ENCODE results near the gene SORL1-AS1.

SORL1-AS1 gene

GRCh38 chr11:121451986-121452608, 670 bp downstream of the SORL1-AS1 start, which contains the start of gene SORL1:
TSS of gene SORL1 (plus strand) at chr11:121452314. CDS start at chr11:121452332, 18 bp downstream.
- Mint-ChIP-seq H3K4me3 (peak within 1 kb of the TSS; percentile 95), H3K36me3 (no peaks in the 10 kb centered on the region), H3K27me3 (no peaks in the 10 kb centered on the region), H3K27ac (peak within 1 kb of the TSS; percentile 85 to 92), H3K9me3 (no peaks in the 10 kb centered on the region), H3K4me1 (ENCODE audit: low read depth in 2 of 2) (peaks cover 79 to 82% of the 10 kb centered on the region in 2 donors)
- DNase-seq (ENCODE audit: low spot score), result peak; percentile 75
- peak; percentile 81 to 90 for ATAC-seq

- Mint-ChIP-seq H3K4me1 (ENCODE audit: low read depth in 2 of 2) (peaks cover 75 to 76% of the 10 kb centered on the region in 2 donors), H3K27ac (peak overlapping the region; percentile 84 to 88), H3K27me3 (no peaks in the 10 kb centered on the region), H3K36me3 (no peaks in the 10 kb centered on the region), H3K4me3 (peak overlapping the region; percentile 84), H3K9me3 (no peaks in the 10 kb centered on the region)
- no peak for DNase-seq (ENCODE audit: low spot score)
- ATAC-seq, result peak; percentile 0 to 11
Observed at GRCh38 chr11:121451178-121451985, 1.4 kb downstream of the SORL1-AS1 start.

GRCh38 chr11:121450401-121450800, 2.4 kb downstream of the SORL1-AS1 start:
- Mint-ChIP-seq H3K4me1 (ENCODE audit: low read depth in 2 of 2) (peaks cover 67 to 70% of the 10 kb centered on the region in 2 donors), H3K36me3 (no peaks in the 10 kb centered on the region), H3K27me3 (no peaks in the 10 kb centered on the region), H3K9me3 (no peaks in the 10 kb centered on the region), H3K27ac (peak overlapping the region; percentile 84 to 88), H3K4me3 (peak overlapping the region; percentile 84)
- DNase-seq (ENCODE audit: low spot score) (no peak), ATAC-seq (no peak)

- peak overlapping the region; percentile 18 for H3K4me3 Mint-ChIP-seq
- DNase-seq (ENCODE audit: low spot score), result no peak
- H3K27me3 Mint-ChIP-seq, result no peaks in the 10 kb centered on the region
- H3K4me1 Mint-ChIP-seq (ENCODE audit: low read depth in 2 of 2), result peaks cover 60 to 63% of the 10 kb centered on the region in 2 donors
- H3K9me3 Mint-ChIP-seq, result no peaks in the 10 kb centered on the region
- peak overlapping the region; percentile 84 to 88 for H3K27ac Mint-ChIP-seq
- ATAC-seq, result no peak
- no peaks in the 10 kb centered on the region for H3K36me3 Mint-ChIP-seq
Observed at GRCh38 chr11:121449626-121450025, 3.1 kb downstream of the SORL1-AS1 start.

GRCh38 chr11:121449123-121449522, 3.6 kb downstream of the SORL1-AS1 start:
- Mint-ChIP-seq H3K4me3 (peak overlapping the region; percentile 48), H3K27me3 (no peaks in the 10 kb centered on the region), H3K9me3 (no peaks in the 10 kb centered on the region), H3K27ac (peak overlapping the region; percentile 84 to 88), H3K4me1 (ENCODE audit: low read depth in 2 of 2) (peaks cover 55 to 58% of the 10 kb centered on the region in 2 donors), H3K36me3 (no peaks in the 10 kb centered on the region)
- DNase-seq (ENCODE audit: low spot score) (no peak), ATAC-seq (no peak)

GRCh38 chr11:121448431-121448941, 4.3 kb downstream of the SORL1-AS1 start:
- no peaks in the 10 kb centered on the region for H3K36me3 Mint-ChIP-seq
- no peak for ATAC-seq
- peak overlapping the region; percentile 48 for H3K4me3 Mint-ChIP-seq

GRCh38 chr11:121448011-121448410, 4.8 kb downstream of the SORL1-AS1 start:
- H3K27me3 Mint-ChIP-seq, result no peaks in the 10 kb centered on the region
- no peak for DNase-seq (ENCODE audit: low spot score)
- H3K27ac Mint-ChIP-seq, result peak overlapping the region; percentile 84 to 88
- H3K4me1 Mint-ChIP-seq (ENCODE audit: low read depth in 2 of 2), result peaks cover 46 to 47% of the 10 kb centered on the region in 2 donors
- no peaks in the 10 kb centered on the region for H3K9me3 Mint-ChIP-seq
- peak overlapping the region; percentile 48 for H3K4me3 Mint-ChIP-seq
- H3K36me3 Mint-ChIP-seq, result no peaks in the 10 kb centered on the region
- no peak for ATAC-seq

More at GRCh38 chr11:121448431-121448941, 4.3 kb downstream of the SORL1-AS1 start:
- H3K27me3 Mint-ChIP-seq, result no peaks in the 10 kb centered on the region
- no peaks in the 10 kb centered on the region for H3K9me3 Mint-ChIP-seq
- DNase-seq (ENCODE audit: low spot score), result no peak
- peak overlapping the region; percentile 84 to 88 for H3K27ac Mint-ChIP-seq
- H3K4me1 Mint-ChIP-seq (ENCODE audit: low read depth in 2 of 2), result peaks cover 50 to 51% of the 10 kb centered on the region in 2 donors

GRCh38 chr11:121446752-121447156, 6.0 kb downstream of the SORL1-AS1 start:
- no peaks in the 10 kb centered on the region for H3K9me3 Mint-ChIP-seq
- H3K4me1 Mint-ChIP-seq (ENCODE audit: low read depth in 2 of 2), result peaks cover 40% of the 10 kb centered on the region in 2 donors
- no peak for DNase-seq (ENCODE audit: low spot score)
- H3K27me3 Mint-ChIP-seq, result no peaks in the 10 kb centered on the region
- no peak overlapping the region for H3K4me3 Mint-ChIP-seq
- ATAC-seq, result no peak
- peak overlapping the region in 1 of 2 donors; percentile 6 for H3K27ac Mint-ChIP-seq
- no peaks in the 10 kb centered on the region for H3K36me3 Mint-ChIP-seq

- ATAC-seq (no peak), DNase-seq (ENCODE audit: low spot score) (no peak)
- Mint-ChIP-seq H3K27ac (peak overlapping the region in 1 of 2 donors; percentile 6), H3K27me3 (no peaks in the 10 kb centered on the region), H3K4me3 (no peak overlapping the region), H3K9me3 (no peaks in the 10 kb centered on the region), H3K36me3 (no peaks in the 10 kb centered on the region), H3K4me1 (ENCODE audit: low read depth in 2 of 2) (peaks cover 27 to 28% of the 10 kb centered on the region in 2 donors)
Observed at GRCh38 chr11:121445071-121445768, 7.5 kb downstream of the SORL1-AS1 start.

- Mint-ChIP-seq H3K27me3 (no peaks in the 10 kb centered on the region), H3K27ac (no peak overlapping the region), H3K4me1 (ENCODE audit: low read depth in 2 of 2) (peaks cover 20 to 21% of the 10 kb centered on the region in 2 donors), H3K4me3 (no peak overlapping the region), H3K9me3 (no peaks in the 10 kb centered on the region), H3K36me3 (no peaks in the 10 kb centered on the region)
- DNase-seq (ENCODE audit: low spot score), result no peak
- no peak for ATAC-seq
Observed at GRCh38 chr11:121444526-121444925, 8.2 kb downstream of the SORL1-AS1 start.

- no peaks in the 10 kb centered on the region for H3K27me3 Mint-ChIP-seq
- H3K4me1 Mint-ChIP-seq (ENCODE audit: low read depth in 2 of 2), result peaks cover 13 to 16% of the 10 kb centered on the region in 2 donors
- no peaks in the 10 kb centered on the region for H3K36me3 Mint-ChIP-seq
- H3K9me3 Mint-ChIP-seq, result no peaks in the 10 kb centered on the region
- DNase-seq (ENCODE audit: low spot score) (no peak), ATAC-seq (no peak)
- no peak overlapping the region for H3K27ac Mint-ChIP-seq
- no peak overlapping the region for H3K4me3 Mint-ChIP-seq
Observed at GRCh38 chr11:121443688-121444275, 9.0 kb downstream of the SORL1-AS1 start.

- no peaks in the 10 kb centered on the region for H3K27me3 Mint-ChIP-seq
- no peak for ATAC-seq
- no peak overlapping the region for H3K27ac Mint-ChIP-seq
- H3K9me3 Mint-ChIP-seq, result no peaks in the 10 kb centered on the region
- H3K4me3 Mint-ChIP-seq, result no peak overlapping the region
- peaks cover 14 to 15% of the 10 kb centered on the region in 2 donors for H3K4me1 Mint-ChIP-seq (ENCODE audit: low read depth in 2 of 2)
- DNase-seq (ENCODE audit: low spot score), result no peak
- H3K36me3 Mint-ChIP-seq, result no peaks in the 10 kb centered on the region
Observed at GRCh38 chr11:121441521-121441920, 11.2 kb downstream of the SORL1-AS1 start.

GRCh38 chr11:121439759-121440158, 13.0 kb downstream of the SORL1-AS1 start:
- DNase-seq (ENCODE audit: low spot score) (no peak), ATAC-seq (no peak)
- no peak overlapping the region for H3K4me3 Mint-ChIP-seq
- H3K9me3 Mint-ChIP-seq, result no peaks in the 10 kb centered on the region
- H3K36me3 Mint-ChIP-seq, result no peaks in the 10 kb centered on the region
- peaks cover 18 to 24% of the 10 kb centered on the region in 2 donors for H3K4me1 Mint-ChIP-seq (ENCODE audit: low read depth in 2 of 2)
- H3K27me3 Mint-ChIP-seq, result no peaks in the 10 kb centered on the region
- no peak overlapping the region for H3K27ac Mint-ChIP-seq
